ENCODE results near the gene NOS1AP.

DNA sequence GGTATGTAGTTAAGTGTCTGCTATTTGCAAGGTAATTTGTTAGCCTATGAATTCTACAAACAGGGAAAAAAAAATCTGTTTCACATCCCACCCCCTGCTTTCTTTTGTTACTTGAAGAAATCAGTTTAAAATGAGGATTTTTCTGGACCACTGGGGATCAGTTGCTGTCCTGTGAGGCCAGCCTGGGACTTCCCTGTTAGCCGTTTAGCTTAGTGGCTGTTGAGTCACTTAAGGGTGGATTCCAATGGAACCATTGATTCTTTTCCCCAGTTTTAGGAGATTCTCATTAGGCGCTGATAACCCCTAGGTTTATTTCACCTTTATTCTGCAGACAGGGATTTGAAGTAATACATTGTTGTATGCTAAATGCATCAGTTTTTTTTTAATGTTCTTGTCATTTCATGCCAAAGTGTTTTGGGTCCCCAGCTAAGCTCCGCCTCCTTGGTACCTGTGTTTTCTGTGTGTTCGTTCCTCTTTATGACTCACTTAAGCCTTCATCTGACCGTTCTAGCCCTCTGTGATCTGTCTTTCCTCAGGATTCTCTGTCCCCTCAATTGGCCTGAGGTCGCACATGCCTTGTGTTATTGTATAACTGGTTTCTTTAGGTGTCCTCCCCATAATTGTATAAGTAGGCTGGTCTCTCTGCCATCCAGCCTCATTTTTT, 59.3 kb downstream of the NOS1AP start:
- TF ChIP-seq CTCF (IDR thresholded peaks at IDR 0.05; ENCODE audit: low read length) (no peak), EZH2 (optimal IDR thresholded peaks at IDR 0.05; ENCODE audit: low read depth, low read length) (no peak)
